ENCODE data around the gene PRDM2. TPM values are rescaled to one million over a fixed set of nuclear protein-coding genes. Genes with fewer than 3 reads are reported as not detected.

PRDM2 gene
- total and polyA plus RNA-seq, 7 donors = 6.7 to 53.2 (median 34.6) TPM

DNA sequence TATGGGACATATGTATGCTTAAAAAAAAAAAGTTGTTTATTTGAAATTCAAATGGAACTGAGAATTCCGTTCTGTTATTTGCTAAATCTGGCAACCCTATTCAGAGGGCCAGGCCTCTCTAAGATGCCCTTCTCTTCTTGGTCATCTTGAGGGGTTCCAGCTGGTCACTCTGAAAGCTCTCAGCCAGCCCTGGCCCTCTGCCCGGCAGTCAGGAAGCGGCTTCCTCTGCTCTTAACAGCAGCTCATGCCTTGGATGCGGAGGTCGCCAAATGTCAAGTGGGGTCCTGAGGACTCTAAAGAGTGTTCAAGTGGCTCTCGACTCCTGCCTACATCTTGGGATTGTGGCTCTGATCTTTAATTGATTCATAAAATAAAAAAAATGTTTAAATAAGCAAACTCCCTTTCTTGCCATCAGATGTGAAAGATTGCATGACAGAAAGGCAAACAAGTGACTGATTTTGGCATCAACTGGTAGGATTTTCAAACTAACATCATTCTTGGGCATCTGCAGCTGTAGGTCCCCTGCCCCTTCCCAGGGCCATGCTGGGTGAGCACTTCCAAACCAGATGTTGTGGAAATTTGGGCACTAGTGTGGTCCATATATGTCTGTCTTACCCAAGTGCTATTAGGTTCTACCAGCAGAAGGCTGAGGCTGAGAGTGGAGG lies 130.8 kb downstream of the PRDM2 start:
- H3K27me3 ChIP-seq = peaks cover 0 to 40% (median 0%) of the 10 kb centered on the region in 3 donors
- TF ChIP-seq, protein P1, sequence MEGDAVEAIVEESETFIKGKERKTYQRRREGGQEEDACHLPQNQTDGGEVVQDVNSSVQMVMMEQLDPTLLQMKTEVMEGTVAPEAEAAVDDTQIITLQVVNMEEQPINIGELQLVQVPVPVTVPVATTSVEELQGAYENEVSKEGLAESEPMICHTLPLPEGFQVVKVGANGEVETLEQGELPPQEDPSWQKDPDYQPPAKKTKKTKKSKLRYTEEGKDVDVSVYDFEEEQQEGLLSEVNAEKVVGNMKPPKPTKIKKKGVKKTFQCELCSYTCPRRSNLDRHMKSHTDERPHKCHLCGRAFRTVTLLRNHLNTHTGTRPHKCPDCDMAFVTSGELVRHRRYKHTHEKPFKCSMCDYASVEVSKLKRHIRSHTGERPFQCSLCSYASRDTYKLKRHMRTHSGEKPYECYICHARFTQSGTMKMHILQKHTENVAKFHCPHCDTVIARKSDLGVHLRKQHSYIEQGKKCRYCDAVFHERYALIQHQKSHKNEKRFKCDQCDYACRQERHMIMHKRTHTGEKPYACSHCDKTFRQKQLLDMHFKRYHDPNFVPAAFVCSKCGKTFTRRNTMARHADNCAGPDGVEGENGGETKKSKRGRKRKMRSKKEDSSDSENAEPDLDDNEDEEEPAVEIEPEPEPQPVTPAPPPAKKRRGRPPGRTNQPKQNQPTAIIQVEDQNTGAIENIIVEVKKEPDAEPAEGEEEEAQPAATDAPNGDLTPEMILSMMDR (IDR thresholded peaks at IDR 0.05) = no peak
- TF ChIP-seq POLR2A (IDR thresholded peaks at IDR 0.05) (no peak), EP300 (IDR thresholded peaks at IDR 0.05) (no peak), POLR2AphosphoS5 (IDR thresholded peaks at IDR 0.05) (no peak)
- DNase-seq = no peak
- intact Hi-C loops (cut with DNase I) = no loop called here
- no peaks in the 10 kb centered on the region for H3K9me3 ChIP-seq
- no peaks in the 10 kb centered on the region for H3K36me3 ChIP-seq
- H3K27ac ChIP-seq = no peak overlapping the region
- no peak overlapping the region for H3K4me3 ChIP-seq
- 51 to 66% methylated on average over 6 of the region's 6 CpGs for whole genome bisulfite sequencing, 2 donors
- no peaks in the 10 kb centered on the region for H3K4me1 ChIP-seq

DNA sequence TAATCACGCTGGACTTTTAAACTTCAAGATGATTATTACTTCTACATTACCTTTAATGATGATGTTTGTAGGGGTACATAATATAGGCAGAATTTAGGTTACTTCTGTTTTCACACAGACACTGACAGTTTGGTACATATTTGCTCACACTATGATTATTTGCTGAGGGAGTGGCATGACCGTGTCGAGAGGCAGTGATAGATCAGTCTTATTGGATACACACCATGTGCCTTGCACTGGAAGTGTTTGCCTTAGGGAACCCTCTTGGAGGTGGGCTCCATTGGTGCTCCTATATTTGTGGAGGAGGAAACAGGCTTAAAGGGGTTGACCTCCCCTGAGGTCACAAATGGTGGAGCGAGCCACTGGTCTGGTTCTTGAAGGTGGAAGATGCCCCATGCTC lies 132.1 kb downstream of the PRDM2 start:
- H3K4me3 ChIP-seq = no peak overlapping the region
- no peak overlapping the region for H3K27ac ChIP-seq
- TF ChIP-seq, protein P1 (IDR thresholded peaks at IDR 0.05) = no peak
- TF ChIP-seq POLR2AphosphoS5 (IDR thresholded peaks at IDR 0.05) = no peak
- no peak for TF ChIP-seq EP300 (IDR thresholded peaks at IDR 0.05)
- no peak for TF ChIP-seq POLR2A (IDR thresholded peaks at IDR 0.05)
- no peaks in the 10 kb centered on the region for H3K4me1 ChIP-seq
- 16 to 57% methylated on average over 4 of the region's 4 CpGs for WGBS, 2 donors
- H3K36me3 ChIP-seq = no peaks in the 10 kb centered on the region
- H3K27me3 ChIP-seq = peaks cover 0 to 40% (median 0%) of the 10 kb centered on the region in 3 donors
- no peaks in the 10 kb centered on the region for H3K9me3 ChIP-seq
- intact Hi-C loops (cut with DNase I) = no loop called here
- no peak for DNase-seq

DNA sequence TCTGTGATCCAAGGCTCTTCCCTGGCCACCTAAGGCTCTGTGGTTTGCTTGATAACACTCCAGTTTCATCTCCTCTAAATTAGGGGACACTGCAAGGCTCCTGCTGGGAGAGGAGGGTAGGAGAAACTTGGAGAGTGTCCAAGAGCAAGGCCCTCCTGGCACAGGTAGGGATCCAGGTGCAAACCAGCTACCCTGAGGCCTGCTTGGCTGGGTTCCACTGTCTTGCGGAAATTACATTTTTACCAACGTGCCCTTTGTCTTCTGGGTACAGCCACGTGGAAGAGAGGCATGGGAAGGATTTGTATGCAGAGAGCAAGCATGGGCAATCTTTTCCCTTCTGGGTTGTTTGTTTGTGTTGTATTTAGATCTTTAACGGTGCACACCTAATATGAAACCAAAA lies 132.5 kb downstream of the PRDM2 start:
- no peaks in the 10 kb centered on the region for H3K9me3 ChIP-seq
- H3K4me3 ChIP-seq = no peak overlapping the region
- intact Hi-C loops (cut with DNase I) = no loop called here
- no peaks in the 10 kb centered on the region for H3K4me1 ChIP-seq
- H3K27ac ChIP-seq = no peak overlapping the region
- H3K36me3 ChIP-seq = no peaks in the 10 kb centered on the region
- H3K27me3 ChIP-seq = peaks cover 0 to 40% (median 0%) of the 10 kb centered on the region in 3 donors
- no peak for DNase-seq
- 19 to 52% methylated on average over 4 of the region's 4 CpGs for WGBS, 2 donors
- TF ChIP-seq, protein P1 (IDR thresholded peaks at IDR 0.05) = no peak
- TF ChIP-seq EP300 (IDR thresholded peaks at IDR 0.05) (no peak), POLR2A (IDR thresholded peaks at IDR 0.05) (no peak), POLR2AphosphoS5 (IDR thresholded peaks at IDR 0.05) (no peak)

DNA sequence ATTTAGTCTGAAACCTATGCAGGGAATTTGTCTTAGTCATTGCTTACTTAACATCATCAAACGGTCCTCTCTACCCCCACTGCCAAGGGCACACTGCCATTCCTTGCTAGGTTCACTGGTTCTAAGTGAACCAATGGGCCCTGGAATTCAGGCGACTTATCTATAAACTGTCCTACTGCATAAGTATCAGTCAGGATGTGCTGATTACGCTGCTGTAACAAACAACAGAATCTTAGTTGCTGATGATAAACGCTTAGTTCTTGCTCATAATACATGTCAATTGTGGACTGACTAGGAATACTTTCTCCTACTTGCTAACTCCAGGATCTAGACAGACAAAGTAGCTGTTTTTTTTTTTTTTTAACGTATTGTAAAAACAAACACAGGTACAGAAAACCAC lies 136.1 kb downstream of the PRDM2 start:
- Histone ChIP-seq H3K27ac (no peak overlapping the region), H3K4me1 (no peaks in the 10 kb centered on the region), H3K36me3 (no peaks in the 10 kb centered on the region), H3K27me3 (peaks cover 0 to 25% (median 0%) of the 10 kb centered on the region in 3 donors), H3K9me3 (no peaks in the 10 kb centered on the region), H3K4me3 (no peak overlapping the region)
- TF ChIP-seq POLR2A (IDR thresholded peaks at IDR 0.05) = no peak
- no peak for TF ChIP-seq POLR2AphosphoS5 (IDR thresholded peaks at IDR 0.05)
- no peak for TF ChIP-seq EP300 (IDR thresholded peaks at IDR 0.05)
- TF ChIP-seq, protein P1 (IDR thresholded peaks at IDR 0.05) = no peak
- intact Hi-C loops (cut with DNase I) = no loop called here
- no peak for DNase-seq
- WGBS, 2 donors = 88 to 94% methylated on average over 5 of the region's 5 CpGs

DNA sequence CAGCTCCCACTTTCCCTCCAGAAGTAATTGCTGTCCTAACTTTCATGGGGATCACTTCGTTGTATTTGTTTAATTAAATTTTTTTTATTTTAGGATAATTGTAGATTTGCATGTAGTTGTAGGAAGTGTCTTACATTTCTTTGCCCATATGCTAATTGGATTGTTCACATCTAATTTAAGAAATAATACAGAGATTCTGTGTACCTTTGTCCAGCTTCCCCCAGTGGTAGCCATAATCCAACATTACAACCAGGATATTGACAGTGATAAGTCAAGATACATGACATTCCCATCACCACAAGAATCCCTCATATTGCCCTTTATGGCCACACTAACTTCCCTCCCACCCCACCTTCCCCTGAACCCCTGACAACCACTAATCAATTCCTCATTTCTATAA lies 136.6 kb downstream of the PRDM2 start:
- Histone ChIP-seq H3K27ac (no peak overlapping the region), H3K36me3 (no peaks in the 10 kb centered on the region), H3K4me1 (no peaks in the 10 kb centered on the region), H3K4me3 (no peak overlapping the region), H3K27me3 (peaks cover 0 to 22% (median 0%) of the 10 kb centered on the region in 3 donors), H3K9me3 (no peaks in the 10 kb centered on the region)
- 89 to 95% methylated on average over 1 of the region's 1 CpG for WGBS, 2 donors
- intact Hi-C loops (cut with DNase I) = no loop called here
- DNase-seq = no peak
- TF ChIP-seq POLR2A (IDR thresholded peaks at IDR 0.05) = no peak
- TF ChIP-seq, protein P1 (IDR thresholded peaks at IDR 0.05) = no peak
- no peak for TF ChIP-seq POLR2AphosphoS5 (IDR thresholded peaks at IDR 0.05)
- TF ChIP-seq EP300 (IDR thresholded peaks at IDR 0.05) = no peak

Data from sigmoid colon (tissue), 7 donors.